ENCODE measurements around the gene ZMYND19.
"Not testable (repeated sequence)": the region's sequence is repeated elsewhere in the genome, so short reads cannot be mapped to it uniquely, and the experiment has no call there.

Gene ZMYND19

DNA sequence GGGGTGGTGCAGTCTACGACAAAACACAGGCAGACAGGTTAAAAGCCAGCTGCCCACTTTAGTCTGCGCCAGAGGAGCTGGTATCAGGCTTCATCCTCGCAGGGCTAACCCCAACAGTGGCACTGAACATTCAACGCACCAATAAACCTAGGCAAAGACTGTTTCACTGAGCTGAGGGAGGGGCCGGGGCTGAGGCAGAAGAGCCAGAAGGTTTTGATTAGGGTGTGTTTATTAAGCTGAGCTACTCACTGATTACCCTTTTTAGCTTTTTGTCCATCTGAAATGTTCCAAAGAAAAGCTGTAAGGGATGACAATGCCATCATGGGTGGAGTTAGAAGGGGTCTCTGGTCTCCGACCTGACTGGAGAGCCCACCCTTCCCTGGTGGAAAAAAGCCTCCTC, 1.4 kb downstream of the ZMYND19 start:
- DNase-seq (ENCODE audit: low spot score): no peak

DNA sequence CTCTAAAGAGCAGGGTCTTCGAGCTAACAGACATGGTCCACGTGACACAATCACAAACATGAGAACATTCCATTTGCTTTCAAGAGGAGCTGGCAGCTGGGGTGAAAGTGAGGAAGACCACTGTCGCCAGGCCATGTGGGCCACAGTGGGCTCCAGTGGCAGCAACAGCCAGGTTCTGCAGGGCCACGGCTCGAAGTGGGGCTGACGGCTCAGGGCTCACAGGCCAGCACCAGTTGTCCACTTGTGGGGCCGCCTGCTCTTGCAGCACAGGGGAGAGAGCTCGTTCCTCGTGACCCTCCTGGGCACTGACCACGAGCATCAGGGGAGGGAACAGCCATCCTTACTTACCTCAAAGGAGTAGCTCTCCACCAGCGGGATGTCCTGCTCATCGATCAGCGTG, 2.0 kb downstream of the ZMYND19 start:
- no peak for DNase-seq (ENCODE audit: low spot score)

DNA sequence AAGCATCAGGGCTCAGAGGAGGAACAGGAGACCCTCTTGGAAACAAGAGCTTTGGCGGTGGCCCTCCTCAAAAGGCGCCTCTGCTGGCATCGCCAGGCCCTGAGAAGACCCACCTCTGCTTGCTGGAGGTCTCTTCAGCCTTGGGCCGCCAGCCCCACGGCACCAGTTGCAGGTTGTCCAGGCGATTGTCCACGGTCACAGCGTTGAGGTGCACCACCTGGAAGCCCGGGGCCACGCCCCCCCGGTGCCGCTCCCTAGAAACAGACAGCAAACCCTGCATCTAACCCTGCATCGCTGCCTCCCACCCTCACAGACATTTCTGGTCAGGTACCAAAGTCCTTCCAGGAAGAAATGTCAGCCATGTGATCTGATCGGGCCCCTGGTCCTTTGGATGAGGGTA, 3.5 kb downstream of the ZMYND19 start:
- DNase-seq (ENCODE audit: low spot score): no peak

DNA sequence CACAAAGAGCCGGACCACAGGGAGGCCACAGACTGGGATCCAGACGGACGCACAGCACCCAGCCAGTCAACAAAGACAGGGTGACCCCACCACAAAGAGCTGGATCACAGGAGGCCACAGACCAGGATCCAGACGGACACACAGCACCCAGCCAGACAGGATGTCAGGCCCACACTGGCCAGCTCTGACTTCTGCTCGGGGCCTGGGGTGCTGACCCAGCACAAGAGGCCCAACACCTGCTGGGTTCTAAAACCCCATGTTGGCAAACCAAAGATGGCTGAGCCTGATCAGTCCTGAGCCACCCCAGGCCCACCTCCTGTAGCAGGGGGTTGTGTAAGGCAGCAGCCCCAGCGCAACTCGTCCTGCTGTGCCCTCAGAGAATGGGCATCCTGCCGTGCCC, 6.4 kb downstream of the ZMYND19 start:
- no peak for DNase-seq (ENCODE audit: low spot score)

DNA sequence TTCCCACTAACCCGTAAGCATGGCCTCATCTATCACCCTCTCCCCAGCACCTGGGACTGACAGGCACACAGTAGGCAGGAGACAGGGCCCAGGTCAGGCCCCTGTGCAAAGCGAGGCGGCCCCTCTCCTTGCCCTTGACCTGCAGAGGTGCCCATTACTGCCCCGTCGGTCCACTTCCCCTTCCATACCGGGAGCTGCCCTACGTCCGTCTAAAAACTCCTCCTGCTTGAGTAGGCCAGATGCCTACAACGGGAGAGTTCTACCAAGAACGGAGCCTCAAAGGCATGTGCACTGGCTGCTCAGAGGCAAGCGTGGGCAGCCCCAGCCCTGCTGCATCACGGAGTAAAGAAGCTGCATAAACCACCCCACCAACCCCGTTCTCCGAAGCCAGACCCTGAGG, 7.0 kb downstream of the ZMYND19 start:
- no peak for DNase-seq (ENCODE audit: low spot score)

DNA sequence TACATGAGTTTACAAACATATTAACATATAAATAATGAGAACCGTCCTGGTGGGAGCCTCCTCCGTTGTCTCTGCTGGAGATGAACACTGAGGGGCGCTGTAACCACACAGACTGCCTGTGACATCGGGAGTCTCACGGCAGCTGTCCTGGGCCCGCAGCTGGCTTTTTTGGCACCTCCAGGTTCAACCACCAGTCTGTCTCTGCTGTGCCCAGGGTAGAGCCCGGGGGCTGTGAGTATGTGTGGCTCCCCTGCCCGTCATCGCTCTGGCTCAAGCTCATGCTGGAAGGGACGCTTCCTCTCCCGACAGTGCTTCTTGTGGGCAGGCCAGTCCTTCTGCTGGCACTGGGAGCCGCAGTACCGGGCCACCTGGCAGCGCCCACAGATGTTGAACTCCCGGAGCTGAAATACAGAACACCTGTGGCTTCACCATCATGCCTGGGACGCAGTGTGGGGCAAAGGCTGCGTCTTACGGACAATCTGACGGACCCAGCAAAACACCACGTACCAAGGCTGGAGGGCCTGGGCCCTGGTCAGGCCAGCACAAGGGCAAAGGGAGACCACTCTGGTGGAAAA, 7.9 kb downstream of the ZMYND19 start:
- DNase-seq (ENCODE audit: low spot score): no peak

DNA sequence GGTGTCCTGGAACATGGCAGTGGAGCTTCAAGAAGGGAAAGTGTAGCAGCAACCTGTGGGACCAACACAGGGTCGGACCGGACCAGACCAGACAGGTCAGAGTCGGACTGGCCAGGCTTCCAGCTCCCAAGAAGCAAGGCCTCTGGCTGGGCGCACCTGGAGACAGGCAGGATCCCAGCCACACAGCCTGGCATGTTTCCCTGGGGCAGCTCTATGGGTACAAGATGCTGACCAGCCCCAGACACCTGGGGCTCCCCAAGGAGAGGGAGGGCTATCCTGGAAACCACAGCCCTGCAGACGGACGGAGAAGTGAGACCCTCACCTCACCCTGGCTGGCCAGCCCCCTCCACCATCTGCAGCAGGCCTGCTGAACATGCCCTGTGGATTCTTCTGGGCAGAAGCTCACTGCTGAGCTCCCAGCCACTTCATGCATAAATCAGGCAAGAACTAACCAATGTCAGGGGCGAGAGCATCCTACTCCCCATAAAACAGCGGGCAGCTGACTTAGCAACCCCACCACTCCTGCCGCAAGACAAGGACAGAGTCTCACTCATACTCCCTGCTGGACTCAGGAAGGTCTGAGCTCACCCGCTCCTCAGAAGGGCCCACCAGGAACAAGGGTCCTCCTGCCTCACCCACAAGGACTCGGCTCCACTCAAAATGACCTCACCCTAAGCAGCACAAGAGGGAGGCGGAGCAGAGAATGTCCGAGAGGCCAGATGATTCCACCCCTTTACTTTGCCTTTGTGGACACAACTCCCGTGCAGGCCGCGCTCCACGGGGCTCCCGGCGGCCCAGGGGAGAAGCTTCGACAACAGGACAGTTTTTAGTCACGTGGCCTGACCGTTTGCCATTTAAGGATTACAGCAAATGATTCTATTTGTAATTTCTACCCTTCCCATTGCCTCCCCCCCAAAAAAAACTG, 8.7 kb downstream of the ZMYND19 start:
- no peak for DNase-seq (ENCODE audit: low spot score)

DNA sequence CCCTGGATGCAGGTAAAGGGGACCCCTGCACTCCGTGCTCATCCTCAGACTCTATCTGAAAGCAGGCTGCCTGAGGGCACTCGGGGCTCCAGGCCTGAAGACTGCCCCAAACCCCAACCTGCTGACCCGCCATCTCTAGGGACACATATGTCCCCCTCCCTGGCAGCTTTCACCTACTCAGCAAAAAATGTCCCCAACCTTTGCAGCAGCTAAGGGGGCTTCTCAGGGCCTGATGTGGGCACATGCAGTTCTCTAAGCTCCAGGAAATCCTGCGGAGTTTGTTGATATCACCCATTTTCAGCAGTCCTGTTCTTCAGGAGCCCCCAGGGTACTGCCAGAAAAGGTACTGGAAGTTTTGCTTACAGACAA, 9.4 kb downstream of the ZMYND19 start:
- no peak for DNase-seq (ENCODE audit: low spot score)

DNA sequence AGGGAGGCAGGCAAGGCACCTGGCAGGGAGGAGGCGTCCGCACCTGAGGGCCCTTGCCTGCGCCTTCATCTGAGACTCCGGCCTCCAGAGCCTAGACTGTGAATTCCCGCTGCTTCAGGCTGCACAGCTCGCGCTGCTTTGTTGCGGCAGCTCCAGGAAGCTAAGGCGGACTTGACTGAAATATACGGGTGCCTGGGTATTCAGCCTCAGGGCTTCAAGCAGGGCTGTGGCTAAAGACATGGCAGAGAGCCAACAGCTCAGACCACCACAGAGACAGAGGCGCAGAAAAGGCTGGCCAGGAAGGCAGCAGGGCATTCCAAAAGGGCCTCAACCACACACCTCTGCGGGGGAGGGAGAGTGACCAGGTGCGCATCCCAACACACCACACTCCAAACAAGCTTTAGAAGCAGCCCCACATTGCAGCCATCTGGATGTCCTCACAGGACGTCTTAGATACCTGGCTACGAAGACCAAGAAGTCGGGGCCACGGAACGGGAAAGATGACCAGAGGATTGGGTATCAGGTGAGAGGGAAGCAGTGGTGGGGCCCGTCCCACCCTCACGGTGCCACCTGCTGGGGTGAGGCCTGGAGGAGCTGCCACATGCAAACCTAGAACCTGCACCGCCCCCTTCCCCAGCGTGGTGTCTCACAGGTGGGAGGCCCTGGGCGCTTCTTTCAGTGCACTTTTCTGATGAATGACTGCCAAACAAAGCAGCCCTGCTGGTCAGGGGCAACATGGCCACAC, 9.9 kb downstream of the ZMYND19 start:
- DNase-seq (ENCODE audit: low spot score): no peak

DNA sequence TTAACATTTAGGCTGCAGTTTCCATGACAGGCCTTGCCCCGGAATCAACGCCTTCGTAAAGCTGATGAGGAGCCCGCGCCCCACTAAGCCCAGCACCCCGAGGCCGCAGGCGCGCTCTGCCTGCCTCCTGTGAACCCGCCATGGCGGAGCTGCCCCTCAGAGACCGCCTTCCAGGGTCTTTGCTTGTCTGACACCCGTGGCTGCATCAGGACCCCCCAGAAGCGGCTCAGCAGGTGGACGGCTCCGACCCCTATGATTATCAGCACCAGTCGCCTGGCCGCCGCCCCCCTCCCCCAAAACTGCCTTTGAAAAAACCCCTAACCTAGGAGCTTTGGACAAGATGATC, 11.1 kb downstream of the ZMYND19 start:
- no peak for DNase-seq (ENCODE audit: low spot score)

DNA sequence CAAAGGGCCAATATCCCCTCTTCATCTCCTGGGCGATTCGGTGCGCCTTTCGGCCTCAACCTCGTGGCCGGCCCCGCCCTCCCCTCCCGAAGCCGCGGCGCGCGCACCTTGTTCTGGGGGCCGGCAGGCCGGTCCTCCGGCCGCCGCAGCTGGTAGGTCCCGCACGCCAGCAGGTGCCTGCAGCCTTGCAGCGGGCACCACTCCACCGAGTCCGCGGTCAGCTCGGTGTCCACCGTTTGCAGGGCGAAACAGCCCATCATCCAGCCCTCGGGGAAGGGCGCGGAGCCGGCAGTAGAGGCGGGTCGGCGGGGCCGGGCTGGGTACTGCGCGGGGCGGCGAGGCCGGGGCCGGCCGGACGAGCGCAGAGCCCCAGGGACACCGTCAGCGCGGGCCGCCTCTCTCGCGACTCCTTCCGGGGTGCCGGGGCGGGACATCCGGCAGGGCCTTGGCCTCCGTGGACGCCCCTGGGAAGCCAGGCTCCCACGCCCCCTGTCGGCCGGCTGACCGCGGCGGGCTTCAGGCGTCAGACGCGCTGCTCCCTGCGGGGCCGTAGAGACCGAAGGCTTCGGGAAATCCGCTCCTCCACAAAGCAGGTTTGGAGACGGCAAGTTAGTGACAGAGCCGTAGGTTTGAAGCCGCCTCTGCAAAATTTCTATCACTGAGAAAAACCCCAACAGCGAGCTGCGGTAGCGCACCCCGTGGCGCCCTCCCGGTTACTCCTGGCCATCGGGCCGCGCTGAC, 11.6 kb downstream of the ZMYND19 start, which contains the start of gene DPH7:
TSS of gene DPH7 (minus strand) at position 408 of the 741 bp plus-strand sequence. CDS start at position 260, 148 bp downstream.
- DNase-seq (ENCODE audit: low spot score): peak; percentile 91

DNA sequence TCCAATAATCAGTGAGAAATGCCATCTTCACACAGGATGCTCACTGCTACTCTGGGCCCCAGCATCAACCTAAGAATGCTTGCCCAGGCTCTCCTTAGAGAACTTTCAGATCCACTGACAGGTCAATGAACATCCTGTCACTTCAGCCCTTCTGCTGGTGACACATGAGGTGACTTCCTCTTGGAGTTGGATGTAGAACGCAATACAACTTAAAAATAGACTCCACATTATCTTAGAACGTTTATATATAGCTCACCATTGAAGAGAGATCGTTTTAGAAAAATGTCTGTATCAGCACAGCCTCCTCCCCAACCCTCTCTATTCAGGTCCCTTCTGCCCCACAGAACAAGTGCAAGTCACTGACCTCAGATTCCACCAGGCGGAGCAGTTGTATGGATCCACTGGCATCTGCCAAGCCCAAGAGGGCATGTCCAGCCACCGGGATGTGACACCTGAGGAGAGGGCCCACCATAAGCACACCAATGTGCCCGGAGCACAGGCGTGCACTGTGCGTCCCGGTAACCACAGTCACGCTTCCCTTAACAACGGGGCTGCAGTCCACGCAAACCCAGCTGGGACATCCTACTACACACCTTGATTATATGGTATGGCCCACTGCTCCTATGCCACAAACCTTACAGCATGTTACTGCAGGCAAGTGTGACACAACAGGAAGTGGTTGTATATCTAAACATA, 14.4 kb downstream of the ZMYND19 start:
- DNase-seq (ENCODE audit: low spot score): no peak

DNA sequence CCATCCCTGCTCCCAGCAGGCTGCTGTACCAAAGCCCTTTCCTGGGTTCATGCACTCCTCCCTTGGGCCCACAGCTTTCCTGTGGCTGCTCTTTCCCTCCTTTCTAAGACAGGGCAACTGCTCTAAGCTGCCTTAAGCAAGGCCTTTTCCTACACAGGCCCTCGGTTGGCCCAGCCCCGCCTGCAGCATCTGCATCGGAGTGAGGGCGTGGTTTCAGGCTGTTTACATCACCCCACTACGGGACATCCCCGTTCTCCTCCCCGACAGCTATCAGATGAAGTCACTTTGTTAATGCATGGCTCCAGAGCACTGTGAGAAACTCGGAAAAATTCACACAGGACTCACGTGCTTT, 15.0 kb downstream of the ZMYND19 start:
- peak; percentile 59 for DNase-seq (ENCODE audit: low spot score)

DNA sequence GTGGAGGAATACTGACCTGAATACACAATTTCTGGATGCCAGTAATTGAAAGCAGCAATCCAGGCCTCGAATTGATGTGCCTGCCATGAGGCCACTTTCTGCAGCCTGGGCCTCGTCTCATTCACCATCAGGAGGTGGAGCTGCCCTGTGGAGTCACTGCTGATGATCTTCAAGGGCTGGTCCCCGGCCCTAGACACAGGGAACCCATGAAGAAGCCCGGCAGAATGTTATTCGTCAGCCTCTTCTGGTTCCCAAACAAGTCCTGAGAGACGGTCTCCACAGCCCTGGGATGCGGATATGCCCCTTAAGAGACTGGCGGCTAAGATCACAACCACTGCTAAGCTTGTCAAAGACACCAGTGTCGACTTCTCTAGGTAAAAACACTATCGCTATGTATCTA, 16.1 kb downstream of the ZMYND19 start:
- no peak for DNase-seq (ENCODE audit: low spot score)

DNA sequence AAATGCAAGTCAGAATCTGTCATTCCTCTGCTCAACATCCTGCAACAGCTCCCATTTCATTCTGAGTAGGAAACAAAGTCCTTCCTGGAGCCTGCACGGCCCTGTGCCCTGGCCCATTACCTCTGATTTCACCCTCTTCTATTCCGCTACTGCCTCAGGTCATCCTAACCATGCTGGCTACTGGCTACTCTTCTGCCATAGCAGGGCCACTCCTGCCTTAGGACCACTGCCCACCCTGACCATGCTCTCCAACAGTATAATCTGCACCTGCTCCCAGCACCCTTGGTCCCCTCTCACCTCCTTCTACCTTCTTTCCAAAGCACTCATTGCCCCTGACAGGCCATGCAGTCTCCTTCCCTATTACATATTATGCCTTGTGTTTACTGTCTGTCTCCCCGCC, 19.7 kb downstream of the ZMYND19 start:
- DNase-seq (ENCODE audit: low spot score): no peak

DNA sequence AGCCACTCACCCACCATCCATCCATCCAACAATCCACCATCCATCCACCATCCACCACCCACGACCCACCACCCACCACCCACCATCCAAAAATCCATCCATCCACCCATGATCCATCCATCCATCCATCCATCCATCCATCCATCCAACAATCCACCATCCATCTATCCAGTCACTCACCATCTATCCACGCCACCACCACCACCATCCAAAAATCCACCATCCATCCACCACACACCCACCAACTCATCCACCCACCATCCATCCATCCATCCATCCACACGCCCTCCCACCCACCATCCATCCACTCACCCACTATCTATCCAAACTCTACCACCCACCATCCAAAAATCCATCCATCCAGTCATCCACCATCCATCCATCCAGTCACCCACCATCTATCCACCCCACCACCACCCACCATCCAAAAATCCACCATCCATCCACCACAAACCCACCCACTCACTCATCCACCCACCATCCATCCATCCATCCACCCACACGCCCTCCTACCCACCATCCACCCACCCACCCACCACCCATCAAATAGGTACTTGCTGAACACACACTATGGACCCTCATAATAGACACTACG, 20.6 kb downstream of the ZMYND19 start:
- DNase-seq (ENCODE audit: low spot score): no peak

DNA sequence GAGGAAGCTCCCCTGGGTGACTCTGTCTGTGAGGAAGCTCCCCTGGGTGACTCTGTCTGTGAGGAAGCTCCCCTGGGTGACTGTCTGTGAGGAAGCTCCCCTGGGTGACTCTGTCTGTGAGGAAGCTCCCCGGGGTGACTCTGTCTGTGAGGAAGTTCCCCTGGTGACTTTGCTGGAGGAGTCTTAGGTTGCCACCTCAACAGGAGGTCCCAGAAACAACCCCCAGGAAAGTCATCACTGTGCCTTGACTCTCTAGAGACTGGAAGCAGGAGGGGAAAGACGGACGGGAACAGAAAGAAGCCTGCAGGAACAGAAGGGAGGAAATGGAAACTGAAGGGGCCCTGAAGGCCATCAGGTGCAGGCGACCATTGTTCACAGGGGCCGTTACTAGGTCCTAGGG, 21.9 kb downstream of the ZMYND19 start:
- not testable (repeated sequence) for DNase-seq (ENCODE audit: low spot score)

DNA sequence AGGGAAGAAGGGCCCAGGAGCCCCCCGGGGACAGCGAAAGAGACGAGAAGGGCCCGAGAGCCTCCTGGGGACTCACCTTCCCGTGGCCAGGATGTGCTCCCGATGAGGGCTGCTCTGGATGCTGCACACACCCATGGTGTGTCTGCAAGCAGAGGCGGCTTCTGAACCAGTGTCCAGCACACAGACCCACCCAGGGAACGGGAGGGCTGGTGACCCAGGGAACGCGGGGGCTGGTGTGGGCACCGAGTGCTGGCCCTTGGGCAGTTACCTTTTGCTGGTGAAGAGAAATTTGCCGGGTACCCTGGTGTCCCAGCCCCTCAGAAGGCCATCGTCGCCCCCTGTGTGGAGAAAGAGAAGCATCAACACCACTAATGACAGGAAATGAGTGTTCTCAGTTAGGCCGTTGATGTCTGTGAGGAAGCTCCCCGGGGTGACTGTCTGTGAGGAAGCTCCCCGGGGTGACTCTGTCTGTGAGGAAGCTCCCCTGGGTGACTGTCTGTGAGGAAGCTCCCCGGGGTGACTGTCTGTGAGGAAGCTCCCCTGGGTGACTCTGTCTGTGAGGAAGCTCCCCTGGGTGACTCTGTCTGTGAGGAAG, 25.4 kb downstream of the ZMYND19 start:
- DNase-seq (ENCODE audit: low spot score): no peak

DNA sequence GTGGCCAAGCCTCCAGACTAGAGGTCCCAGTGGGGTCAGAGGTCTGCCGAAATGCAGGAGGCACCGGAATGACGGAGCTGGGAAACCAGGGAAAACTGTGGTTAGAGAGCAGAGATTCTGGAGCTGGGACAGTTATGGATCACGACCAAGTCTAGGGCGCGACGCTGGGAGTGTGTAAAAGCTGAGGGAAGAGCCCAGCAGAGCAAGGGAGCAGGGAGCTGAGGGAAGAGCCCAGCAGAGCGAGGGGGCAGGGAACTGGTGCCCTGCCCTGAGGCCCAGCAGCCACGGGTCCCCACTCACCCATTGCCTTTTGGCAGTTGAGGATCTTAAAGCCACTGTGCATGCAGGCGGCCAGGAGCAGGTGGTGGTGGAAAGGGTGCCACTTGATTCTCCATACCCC, 26.2 kb downstream of the ZMYND19 start:
- DNase-seq (ENCODE audit: low spot score): no peak

DNA sequence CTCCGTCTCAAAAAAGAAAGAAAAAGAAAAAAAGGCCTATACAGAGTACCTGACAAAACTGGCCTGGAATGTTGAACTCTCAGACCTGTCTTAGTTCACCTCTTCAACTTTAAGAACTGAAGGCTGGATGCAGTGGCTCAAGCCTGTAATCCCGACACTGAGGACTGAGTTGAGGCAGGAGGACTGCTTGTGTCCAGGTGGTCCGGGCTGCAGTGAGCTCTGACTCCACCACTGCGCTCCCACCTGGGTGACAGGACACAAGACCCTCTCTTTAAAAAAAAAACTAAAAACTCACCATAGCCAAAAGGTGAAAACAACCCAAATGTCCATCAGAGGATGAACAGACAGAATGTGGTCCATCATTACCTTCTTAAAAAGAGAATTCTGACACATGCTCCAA, 32.2 kb downstream of the ZMYND19 start:
- DNase-seq (ENCODE audit: low spot score): no peak

Measured in globus pallidus (tissue), 1 donor.